ENCODE results near the gene MED23. TPM values are rescaled to one million over a fixed set of nuclear protein-coding genes. Genes with fewer than 3 reads are reported as not detected.

MED23 gene
- total RNA-seq = 10 to 100 TPM; 35.9 to 40.3 TPM

- Mint-ChIP-seq H3K27ac (peak within 1 kb of the TSS; percentile 85), H3K4me3 (peak within 1 kb of the TSS; percentile 94), H3K9me3 (no peaks in the 10 kb centered on the region), H3K36me3 (peaks cover 3% of the 10 kb centered on the region), H3K27me3 (no peaks in the 10 kb centered on the region), H3K4me1 (peaks cover 16% of the 10 kb centered on the region)
- DNase-seq (peak; percentile 98), ATAC-seq (ENCODE audit: low read depth) (peak; percentile 93)
- POLR2A ChIA-PET = interaction anchor here (0.7 to 1.7 kb wide), 7 partner anchors 8 to 429 kb away, joined by 3 to 11 read pairs (median 3); partner anchors contain the start of gene ENPP3
Measured at GRCh38 chr6:131627724-131628682, at the start of gene MED23. MED23 (minus strand) TSS chr6:131628242; CDS start chr6:131628049, 193 bp downstream.

- no peaks in the 10 kb centered on the region for H3K36me3 Mint-ChIP-seq
- ATAC-seq (ENCODE audit: low read depth) = no peak
- no peaks in the 10 kb centered on the region for H3K4me1 Mint-ChIP-seq
- H3K27ac Mint-ChIP-seq = no peak overlapping the region
- no peaks in the 10 kb centered on the region for H3K9me3 Mint-ChIP-seq
- no peak for DNase-seq
- POLR2A ChIA-PET = no interaction called here
- H3K4me3 Mint-ChIP-seq = no peak overlapping the region
- H3K27me3 Mint-ChIP-seq = no peaks in the 10 kb centered on the region
Measured at GRCh38 chr6:131673184-131673583, 45.1 kb upstream of the MED23 start.

- Mint-ChIP-seq H3K36me3 (no peaks in the 10 kb centered on the region), H3K4me3 (no peak overlapping the region), H3K4me1 (no peaks in the 10 kb centered on the region), H3K9me3 (no peaks in the 10 kb centered on the region), H3K27ac (no peak overlapping the region), H3K27me3 (peaks cover 4% of the 10 kb centered on the region)
- no peak for ATAC-seq (ENCODE audit: low read depth)
- no peak for DNase-seq
- POLR2A ChIA-PET = no interaction called here
Measured at GRCh38 chr6:131669891-131670290, 41.8 kb upstream of the MED23 start.

- no peaks in the 10 kb centered on the region for H3K9me3 Mint-ChIP-seq
- H3K4me1 Mint-ChIP-seq = no peaks in the 10 kb centered on the region
- POLR2A ChIA-PET = no interaction called here
- peaks cover 4% of the 10 kb centered on the region for H3K27me3 Mint-ChIP-seq
- ATAC-seq (ENCODE audit: low read depth) (no peak), DNase-seq (no peak)
- no peaks in the 10 kb centered on the region for H3K36me3 Mint-ChIP-seq
- no peak overlapping the region for H3K27ac Mint-ChIP-seq
- no peak overlapping the region for H3K4me3 Mint-ChIP-seq
Measured at GRCh38 chr6:131663578-131664165, 35.6 kb upstream of the MED23 start.

- DNase-seq (no peak), ATAC-seq (ENCODE audit: low read depth) (no peak)
- no peaks in the 10 kb centered on the region for H3K27me3 Mint-ChIP-seq
- POLR2A ChIA-PET = no interaction called here
- no peak overlapping the region for H3K27ac Mint-ChIP-seq
- peaks cover 2% of the 10 kb centered on the region for H3K4me1 Mint-ChIP-seq
- H3K36me3 Mint-ChIP-seq = no peaks in the 10 kb centered on the region
- H3K4me3 Mint-ChIP-seq = no peak overlapping the region
- H3K9me3 Mint-ChIP-seq = no peaks in the 10 kb centered on the region
Measured at GRCh38 chr6:131660195-131660594, 32.2 kb upstream of the MED23 start.

- H3K36me3 Mint-ChIP-seq = no peaks in the 10 kb centered on the region
- POLR2A ChIA-PET = no interaction called here
- no peaks in the 10 kb centered on the region for H3K9me3 Mint-ChIP-seq
- no peak for ATAC-seq (ENCODE audit: low read depth)
- no peak overlapping the region for H3K4me3 Mint-ChIP-seq
- DNase-seq = no peak
- H3K27me3 Mint-ChIP-seq = no peaks in the 10 kb centered on the region
- H3K4me1 Mint-ChIP-seq = peaks cover 2% of the 10 kb centered on the region
- H3K27ac Mint-ChIP-seq = no peak overlapping the region
Measured at GRCh38 chr6:131658287-131658686, 30.2 kb upstream of the MED23 start.

GRCh38 chr6:131657630-131658111 lies 29.6 kb upstream of the MED23 start:
- POLR2A ChIA-PET = no interaction called here
- Mint-ChIP-seq H3K36me3 (no peaks in the 10 kb centered on the region), H3K27ac (no peak overlapping the region), H3K4me3 (no peak overlapping the region), H3K4me1 (peaks cover 2% of the 10 kb centered on the region), H3K27me3 (no peaks in the 10 kb centered on the region), H3K9me3 (no peaks in the 10 kb centered on the region)
- ATAC-seq (ENCODE audit: low read depth) (no peak), DNase-seq (no peak)

- ATAC-seq (ENCODE audit: low read depth) (no peak), DNase-seq (no peak)
- H3K27ac Mint-ChIP-seq = no peak overlapping the region
- no peaks in the 10 kb centered on the region for H3K36me3 Mint-ChIP-seq
- POLR2A ChIA-PET = no interaction called here
- H3K4me1 Mint-ChIP-seq = peaks cover 2% of the 10 kb centered on the region
- no peak overlapping the region for H3K4me3 Mint-ChIP-seq
- no peaks in the 10 kb centered on the region for H3K27me3 Mint-ChIP-seq
- no peaks in the 10 kb centered on the region for H3K9me3 Mint-ChIP-seq
Measured at GRCh38 chr6:131657222-131657621, 29.2 kb upstream of the MED23 start.

GRCh38 chr6:131656667-131657066 lies 28.6 kb upstream of the MED23 start:
- ATAC-seq (ENCODE audit: low read depth) = no peak
- DNase-seq = no peak
- no peaks in the 10 kb centered on the region for H3K27me3 Mint-ChIP-seq
- no peak overlapping the region for H3K4me3 Mint-ChIP-seq
- H3K27ac Mint-ChIP-seq = no peak overlapping the region
- no peaks in the 10 kb centered on the region for H3K9me3 Mint-ChIP-seq
- POLR2A ChIA-PET = no interaction called here
- peaks cover 2% of the 10 kb centered on the region for H3K4me1 Mint-ChIP-seq
- no peaks in the 10 kb centered on the region for H3K36me3 Mint-ChIP-seq

- Mint-ChIP-seq H3K36me3 (no peaks in the 10 kb centered on the region), H3K4me3 (no peak overlapping the region), H3K9me3 (no peaks in the 10 kb centered on the region), H3K27ac (no peak overlapping the region), H3K4me1 (peaks cover 2% of the 10 kb centered on the region), H3K27me3 (peaks cover 3% of the 10 kb centered on the region)
- DNase-seq (no peak), ATAC-seq (ENCODE audit: low read depth) (no peak)
- POLR2A ChIA-PET = no interaction called here
Measured at GRCh38 chr6:131655951-131656350, 27.9 kb upstream of the MED23 start.

GRCh38 chr6:131655387-131655786 lies 27.3 kb upstream of the MED23 start:
- no peak for DNase-seq
- H3K27ac Mint-ChIP-seq = no peak overlapping the region
- no peaks in the 10 kb centered on the region for H3K36me3 Mint-ChIP-seq
- no peak for ATAC-seq (ENCODE audit: low read depth)
- no peaks in the 10 kb centered on the region for H3K9me3 Mint-ChIP-seq
- no peak overlapping the region for H3K4me3 Mint-ChIP-seq
- H3K27me3 Mint-ChIP-seq = peaks cover 3% of the 10 kb centered on the region
- POLR2A ChIA-PET = no interaction called here
- peaks cover 2% of the 10 kb centered on the region for H3K4me1 Mint-ChIP-seq

GRCh38 chr6:131654326-131654725 lies 26.3 kb upstream of the MED23 start:
- no peak for DNase-seq
- Mint-ChIP-seq H3K4me3 (no peak overlapping the region), H3K9me3 (no peaks in the 10 kb centered on the region), H3K4me1 (peaks cover 2% of the 10 kb centered on the region), H3K27ac (no peak overlapping the region), H3K27me3 (peaks cover 3% of the 10 kb centered on the region), H3K36me3 (no peaks in the 10 kb centered on the region)
- no peak for ATAC-seq (ENCODE audit: low read depth)
- POLR2A ChIA-PET = no interaction called here

- ATAC-seq (ENCODE audit: low read depth) = no peak
Measured at GRCh38 chr6:131652472-131652871, 24.4 kb upstream of the MED23 start.

GRCh38 chr6:131651782-131652181 lies 23.7 kb upstream of the MED23 start:
- Mint-ChIP-seq H3K36me3 (no peaks in the 10 kb centered on the region), H3K27me3 (peaks cover 8% of the 10 kb centered on the region), H3K4me3 (no peak overlapping the region), H3K4me1 (no peaks in the 10 kb centered on the region), H3K9me3 (no peaks in the 10 kb centered on the region), H3K27ac (no peak overlapping the region)
- POLR2A ChIA-PET = interaction anchor here (0.8 kb wide), 1 partner anchor 24 kb away, joined by 3 read pairs; the partner anchor contains the start of gene MED23
- DNase-seq (no peak), ATAC-seq (ENCODE audit: low read depth) (no peak)

More at GRCh38 chr6:131652472-131652871, 24.4 kb upstream of the MED23 start:
- H3K36me3 Mint-ChIP-seq = no peaks in the 10 kb centered on the region
- no peak overlapping the region for H3K4me3 Mint-ChIP-seq
- POLR2A ChIA-PET = interaction anchor here (0.8 kb wide), 1 partner anchor 24 kb away, joined by 3 read pairs; the partner anchor contains the start of gene MED23
- H3K4me1 Mint-ChIP-seq = peaks cover under 1% of the 10 kb centered on the region
- peaks cover 8% of the 10 kb centered on the region for H3K27me3 Mint-ChIP-seq
- no peaks in the 10 kb centered on the region for H3K9me3 Mint-ChIP-seq
- H3K27ac Mint-ChIP-seq = no peak overlapping the region
- no peak for DNase-seq
